OCI-LY1 (cell line): ENCODE data around the gene HAT1.

ENCODE experiments used
- CTCF ChIP-seq: fragments of 200-600 bp; sonication (generic), shearing (Covaris generic); IDR thresholded peaks from 2 replicates; pipeline ENCODE4 v1.5.1; 2017; ENCODE audit warnings: mild to moderate bottlenecking, antibody characterized with exemption, low read length, moderate library complexity, mixed read lengths
- EZH2 ChIP-seq: fragments of 200-600 bp; sonication (generic), shearing (Covaris generic); IDR thresholded peaks from 2 replicates; pipeline ENCODE4 v1.8.0; 2017; ENCODE audit warnings: borderline replicate concordance, mixed run types, mild to moderate bottlenecking, antibody characterized with exemption, low read length, moderate library complexity, mixed read lengths

DNA sequence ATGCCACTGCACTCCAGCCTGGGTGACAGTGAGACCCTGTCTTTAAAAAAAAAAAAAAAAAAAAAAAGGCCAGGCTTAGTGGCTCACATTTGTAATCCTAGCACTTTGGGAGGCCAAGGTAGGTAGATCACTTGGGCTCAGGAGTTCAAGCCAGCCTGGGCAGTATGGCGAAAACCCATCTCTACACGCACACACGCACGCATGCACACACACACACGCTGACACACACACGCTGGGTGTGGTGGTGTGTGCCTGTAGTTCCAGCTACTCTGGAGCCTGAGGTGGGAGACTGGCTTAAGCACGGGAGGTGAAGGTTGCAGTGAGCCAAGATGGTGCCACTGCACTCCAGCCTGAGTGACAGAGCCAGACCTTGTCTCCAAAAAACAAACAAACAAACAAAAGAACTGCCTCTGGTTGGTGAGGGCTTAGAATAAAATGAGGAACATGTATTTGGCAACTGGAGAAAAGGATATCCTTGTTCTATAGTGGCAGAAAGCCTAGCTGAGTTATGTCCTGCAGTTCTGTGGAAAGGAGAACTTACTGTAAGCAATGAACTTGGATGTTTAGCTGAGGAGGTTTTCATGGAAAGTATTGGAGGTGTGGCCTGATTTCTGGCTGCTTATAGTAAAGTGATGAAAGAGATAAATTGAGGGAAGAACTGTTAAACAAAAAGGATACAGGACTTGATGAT lies 34.0 kb downstream of the HAT1 start:
- no peak for TF ChIP-seq CTCF
- TF ChIP-seq EZH2 = no peak
